SK-N-MC (cell line): ENCODE measurements around the gene APOF.
"Not testable (repeated sequence)": the region's sequence is repeated elsewhere in the genome, so short reads cannot be mapped to it uniquely, and the experiment has no call there.

Experiments
- EZH2 ChIP-seq: fragments of 200-600 bp; sonication (generic); IDR thresholded peaks from one replicate; pipeline ENCODE4 v1.6.1; 2017; ENCODE audit warnings: antibody characterized with exemption
- FOXP2 ChIP-seq: optimal IDR thresholded peaks from 2 replicates; pipeline ENCODE3; 2011; ENCODE audit warnings: mild to moderate bottlenecking, moderate library complexity; ENCODE audit not compliant: insufficient read depth; ENCODE audit errors: extremely low read length, control extremely low read depth
- POLR2AphosphoS5 ChIP-seq: IDR thresholded peaks from 2 replicates; pipeline ENCODE4 v1.6.1; 2012; ENCODE audit warnings: mild to moderate bottlenecking, low read depth, low read length, borderline replicate concordance

- not testable (repeated sequence) for TF ChIP-seq EZH2, POLR2AphosphoS5, FOXP2
These were observed 41.6 kb upstream of the APOF start for GRCh38 chr12:56404227-56404626.
